Measurements from ENCODE around the gene IL17B. TPM values are rescaled to one million over a fixed set of nuclear protein-coding genes. Genes with fewer than 3 reads are reported as not detected.

The IL17B gene
- total and polyA plus RNA-seq, 2 experiments from 2014 or later: not detected

- Histone ChIP-seq H3K4me3 (no peak overlapping the region), H3K79me2 (replicated peaks; ENCODE audit: insufficient read depth) (no peaks in the 10 kb centered on the region), H4K20me1 (replicated peaks; ENCODE audit: insufficient read depth) (no peaks in the 10 kb centered on the region), H3K27ac (ENCODE audit: low read depth) (no peak overlapping the region), H3K36me3 (ENCODE audit: insufficient read depth) (no peaks in the 10 kb centered on the region), H3K4me1 (ENCODE audit: insufficient read depth) (no peaks in the 10 kb centered on the region), H3K9me2 (ENCODE audit: insufficient read depth) (no peaks in the 10 kb centered on the region), H2AFZ (no peak overlapping the region), H3F3A (replicated peaks; ENCODE audit: low read depth) (no peaks in the 10 kb centered on the region), H3K27me3 (ENCODE audit: insufficient read depth) (no peaks in the 10 kb centered on the region), H3K4me2 (no peak overlapping the region)
- H3K36me3 Mint-ChIP-seq (ENCODE audit: low read depth): no peaks in the 10 kb centered on the region; the same call in 2 of the 3 replicates
- DNase-seq (ENCODE audit: low spot score) (no peak), ATAC-seq (no peak)
- H3K9me3 Mint-ChIP-seq: no peaks in the 10 kb centered on the region
- H3K4me1 Mint-ChIP-seq: peaks cover 16% of the 10 kb centered on the region
- peaks cover 4% of the 10 kb centered on the region for H3K27me3 Mint-ChIP-seq (ENCODE audit: insufficient read depth, low read depth, poor library complexity)
- no peak overlapping the region for H3K4me3 Mint-ChIP-seq
- TF ChIP-seq CREB1 (CRISPR knock-in tag; IDR thresholded peaks at IDR 0.05; ENCODE audit: low read depth): no peak
- H3K27ac Mint-ChIP-seq: no peak overlapping the region
These were observed 804 bp upstream of the IL17B start for GRCh38 chr5:149379818-149380374.

- Histone ChIP-seq H3F3A (replicated peaks; ENCODE audit: low read depth) (no peaks in the 10 kb centered on the region), H3K36me3 (ENCODE audit: insufficient read depth) (no peaks in the 10 kb centered on the region), H3K4me2 (no peak overlapping the region), H3K27ac (ENCODE audit: low read depth) (no peak overlapping the region), H2AFZ (0 out of 2 replicates have a peak overlapping the region, but pooled peaks have one; percentile 5), H3K4me1 (ENCODE audit: insufficient read depth) (no peaks in the 10 kb centered on the region), H3K9me2 (ENCODE audit: insufficient read depth) (no peaks in the 10 kb centered on the region), H3K4me3 (no peak overlapping the region), H3K27me3 (ENCODE audit: insufficient read depth) (no peaks in the 10 kb centered on the region), H3K79me2 (replicated peaks; ENCODE audit: insufficient read depth) (no peaks in the 10 kb centered on the region), H4K20me1 (replicated peaks; ENCODE audit: insufficient read depth) (no peaks in the 10 kb centered on the region; the same call in 1 of the 2 replicates)
- H3K9me3 Mint-ChIP-seq: no peaks in the 10 kb centered on the region
- H3K27me3 Mint-ChIP-seq (ENCODE audit: insufficient read depth, low read depth, poor library complexity): peaks cover 4% of the 10 kb centered on the region
- H3K4me3 Mint-ChIP-seq: no peak overlapping the region; the same call in 2 of the 3 replicates
- no peak overlapping the region for H3K27ac Mint-ChIP-seq
- peaks cover 19% of the 10 kb centered on the region for H3K4me1 Mint-ChIP-seq
- no peaks in the 10 kb centered on the region; the same call in 2 of the 3 replicates for H3K36me3 Mint-ChIP-seq (ENCODE audit: low read depth)
- DNase-seq (ENCODE audit: low spot score): no peak
- ATAC-seq: no peak
- TF ChIP-seq STAT1 (IDR thresholded peaks at IDR 0.05; ENCODE audit: unreplicated experiment): no peak
- TF ChIP-seq JUNB (IDR thresholded peaks at IDR 0.05; ENCODE audit: unreplicated experiment): no peak
- no peak for TF ChIP-seq ZNF331 (CRISPR knock-in tag; IDR thresholded peaks at IDR 0.05; ENCODE audit: low read depth)
- no peak for TF ChIP-seq EZH2phosphoT487 (IDR thresholded peaks at IDR 0.05; ENCODE audit: unreplicated experiment)
- TF ChIP-seq NANOG (IDR thresholded peaks at IDR 0.05; ENCODE audit: borderline replicate concordance): no peak
- TF ChIP-seq CREB1 (CRISPR knock-in tag; IDR thresholded peaks at IDR 0.05; ENCODE audit: low read depth): no peak
- TF ChIP-seq ETS1 (IDR thresholded peaks at IDR 0.05): no peak
- no peak for TF ChIP-seq EZH2 (IDR thresholded peaks at IDR 0.05; ENCODE audit: low read depth, unreplicated experiment)
- no peak for TF ChIP-seq REST (IDR thresholded peaks at IDR 0.05; ENCODE audit: unreplicated experiment)
- TF ChIP-seq POLR2AphosphoS5 (IDR thresholded peaks at IDR 0.05; ENCODE audit: low read depth): no peak
- TF ChIP-seq ZNF462 (CRISPR knock-in tag; IDR thresholded peaks at IDR 0.05): no peak
These were observed 761 bp downstream of the IL17B start for GRCh38 chr5:149378241-149378820.

All from GM23338 (cell line).